Erythroblast (primary cell): ENCODE results near the gene GRIN2C.
"Not testable (repeated sequence)": the region's sequence is repeated elsewhere in the genome, so short reads cannot be mapped to it uniquely, and the experiment has no call there.

Source experiments
- GATA1 ChIP-seq: IDR thresholded peaks from 2 replicates; pipeline ENCODE4 v1.6.1; 2011; ENCODE audit warnings: low read depth, mild to moderate bottlenecking, control low read depth, low read length, moderate library complexity
- POLR2A ChIP-seq: IDR thresholded peaks from 2 replicates; pipeline ENCODE4 v1.6.1; 2011; ENCODE audit warnings: mild to moderate bottlenecking, low read length

DNA sequence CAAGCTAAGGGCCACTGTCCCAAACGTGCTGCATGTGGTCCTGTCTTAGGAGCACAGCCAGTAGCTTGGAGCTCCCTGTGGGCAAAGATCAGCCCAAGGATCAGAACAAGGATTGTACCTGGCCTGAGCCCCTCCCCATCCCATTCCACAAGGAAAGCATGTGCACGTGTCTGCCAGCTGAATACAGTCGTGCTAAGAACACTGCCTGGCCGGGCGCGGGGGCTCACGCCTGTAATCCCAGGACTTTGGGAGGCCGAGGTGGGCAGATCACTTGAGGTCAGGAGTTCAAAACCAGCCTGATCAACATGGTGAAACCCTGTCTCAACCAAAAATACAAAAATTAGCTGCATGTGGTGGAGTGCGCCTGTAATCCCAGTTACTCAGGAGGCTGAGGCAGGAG lies 10.3 kb upstream of the GRIN2C start:
- not testable (repeated sequence) for TF ChIP-seq POLR2A, GATA1
